Measurements from ENCODE around the gene HS3ST6.

DNA sequence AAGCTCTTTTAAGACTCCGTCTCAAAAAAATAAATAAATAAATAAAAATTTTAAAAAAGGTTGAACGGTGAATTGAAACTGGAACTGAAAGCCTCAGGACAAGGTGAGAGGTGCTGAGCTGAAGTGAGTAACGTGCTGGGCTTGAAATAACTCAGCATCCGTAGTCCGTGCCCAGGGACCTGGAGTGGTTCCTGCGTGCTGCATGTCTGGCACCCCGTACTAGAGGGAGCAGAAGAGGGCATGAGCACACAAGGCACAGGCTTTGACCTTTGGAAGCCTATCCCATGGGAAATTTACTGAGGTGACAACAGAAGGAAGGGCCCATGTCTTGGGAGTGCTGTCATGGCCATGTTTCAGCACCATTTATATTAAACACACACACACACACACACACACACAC, 41.7 kb downstream of the HS3ST6 start:
- TF ChIP-seq, protein P1, sequence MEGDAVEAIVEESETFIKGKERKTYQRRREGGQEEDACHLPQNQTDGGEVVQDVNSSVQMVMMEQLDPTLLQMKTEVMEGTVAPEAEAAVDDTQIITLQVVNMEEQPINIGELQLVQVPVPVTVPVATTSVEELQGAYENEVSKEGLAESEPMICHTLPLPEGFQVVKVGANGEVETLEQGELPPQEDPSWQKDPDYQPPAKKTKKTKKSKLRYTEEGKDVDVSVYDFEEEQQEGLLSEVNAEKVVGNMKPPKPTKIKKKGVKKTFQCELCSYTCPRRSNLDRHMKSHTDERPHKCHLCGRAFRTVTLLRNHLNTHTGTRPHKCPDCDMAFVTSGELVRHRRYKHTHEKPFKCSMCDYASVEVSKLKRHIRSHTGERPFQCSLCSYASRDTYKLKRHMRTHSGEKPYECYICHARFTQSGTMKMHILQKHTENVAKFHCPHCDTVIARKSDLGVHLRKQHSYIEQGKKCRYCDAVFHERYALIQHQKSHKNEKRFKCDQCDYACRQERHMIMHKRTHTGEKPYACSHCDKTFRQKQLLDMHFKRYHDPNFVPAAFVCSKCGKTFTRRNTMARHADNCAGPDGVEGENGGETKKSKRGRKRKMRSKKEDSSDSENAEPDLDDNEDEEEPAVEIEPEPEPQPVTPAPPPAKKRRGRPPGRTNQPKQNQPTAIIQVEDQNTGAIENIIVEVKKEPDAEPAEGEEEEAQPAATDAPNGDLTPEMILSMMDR (conservative IDR thresholded peaks at IDR 0.05; ENCODE audit: low read length) = no peak
- TF ChIP-seq EZH2phosphoT487 (IDR thresholded peaks at IDR 0.05; ENCODE audit: borderline replicate concordance) = no peak

Measured in Loucy (cell line).